HG02852 (cell line): ENCODE data around the gene STMN3.

Experiments
- ATAC-seq: cut with Tn5 transposase; IDR thresholded peaks from one replicate; pipeline ENCODE4 v1.9.1; 2021; ENCODE audit warnings: mild to moderate bottlenecking, moderate library complexity; ENCODE audit not compliant: unreplicated experiment

Gene STMN3

GRCh38 chr20:63692436-63693082 lies 39.3 kb upstream of the STMN3 start:
- no peak for ATAC-seq

GRCh38 chr20:63691711-63692435 lies 38.6 kb upstream of the STMN3 start:
- ATAC-seq = no peak

- ATAC-seq = no peak
Measured at GRCh38 chr20:63690898-63691710, 37.9 kb upstream of the STMN3 start.

- ATAC-seq = no peak
Measured at GRCh38 chr20:63690003-63690897, 37.0 kb upstream of the STMN3 start.

- no peak for ATAC-seq
Measured at GRCh38 chr20:63689046-63690002, 36.1 kb upstream of the STMN3 start.

GRCh38 chr20:63688228-63689045 lies 35.2 kb upstream of the STMN3 start:
- no peak for ATAC-seq

GRCh38 chr20:63687419-63688178 lies 34.4 kb upstream of the STMN3 start:
- ATAC-seq = no peak

GRCh38 chr20:63686492-63687321 lies 33.5 kb upstream of the STMN3 start:
- ATAC-seq = no peak

GRCh38 chr20:63686094-63686491 lies 32.9 kb upstream of the STMN3 start:
- no peak for ATAC-seq

GRCh38 chr20:63685269-63686026 lies 32.2 kb upstream of the STMN3 start:
- no peak for ATAC-seq

- no peak for ATAC-seq
Measured at GRCh38 chr20:63682384-63683139, 29.3 kb upstream of the STMN3 start.

- no peak for ATAC-seq
Measured at GRCh38 chr20:63681609-63682142, 28.5 kb upstream of the STMN3 start.

GRCh38 chr20:63680857-63681608 lies 27.8 kb upstream of the STMN3 start:
- no peak for ATAC-seq

- no peak for ATAC-seq
Measured at GRCh38 chr20:63680427-63680826, 27.2 kb upstream of the STMN3 start.

GRCh38 chr20:63679799-63680305 lies 26.6 kb upstream of the STMN3 start:
- ATAC-seq = no peak
